NT2/D1 (cell line): ENCODE results near the gene ACVR1.

Source experiments
- SUZ12 ChIP-seq: IDR thresholded peaks from 2 replicates; pipeline ENCODE4 v1.6.1; 2011; ENCODE audit not compliant: insufficient read length, insufficient read depth; ENCODE audit errors: extremely low read depth
- YY1 ChIP-seq: IDR thresholded peaks from 2 replicates; pipeline ENCODE4 v1.6.1; 2011; ENCODE audit not compliant: insufficient read length, insufficient read depth
- ZNF274 ChIP-seq: IDR thresholded peaks from 2 replicates; pipeline ENCODE4 v1.6.1; 2011; ENCODE audit warnings: mild to moderate bottlenecking, low read depth, low read length

DNA sequence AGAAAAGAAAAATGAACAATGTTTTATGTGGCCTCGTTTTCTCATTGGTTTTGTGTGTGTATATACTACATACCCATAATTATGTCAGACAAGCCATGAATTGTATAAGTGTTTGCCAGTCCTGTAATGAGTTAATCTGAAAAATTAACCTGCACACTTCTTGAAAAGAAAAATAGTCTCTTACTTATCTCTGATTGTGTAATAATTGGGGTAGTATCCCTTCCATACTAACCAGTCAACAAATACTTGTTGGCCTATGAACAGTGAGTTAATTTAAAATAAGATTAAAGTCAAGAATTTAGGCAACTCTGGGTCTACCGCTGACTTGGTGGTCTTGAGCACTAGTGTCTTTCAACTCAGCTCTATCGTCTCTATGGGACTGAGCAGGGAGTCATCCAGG, 48.8 kb downstream of the ACVR1 start:
- no peak for TF ChIP-seq SUZ12
- no peak for TF ChIP-seq YY1
- TF ChIP-seq ZNF274, result no peak
